ENCODE data around the gene ZACN.

- TF ChIP-seq, protein P1, sequence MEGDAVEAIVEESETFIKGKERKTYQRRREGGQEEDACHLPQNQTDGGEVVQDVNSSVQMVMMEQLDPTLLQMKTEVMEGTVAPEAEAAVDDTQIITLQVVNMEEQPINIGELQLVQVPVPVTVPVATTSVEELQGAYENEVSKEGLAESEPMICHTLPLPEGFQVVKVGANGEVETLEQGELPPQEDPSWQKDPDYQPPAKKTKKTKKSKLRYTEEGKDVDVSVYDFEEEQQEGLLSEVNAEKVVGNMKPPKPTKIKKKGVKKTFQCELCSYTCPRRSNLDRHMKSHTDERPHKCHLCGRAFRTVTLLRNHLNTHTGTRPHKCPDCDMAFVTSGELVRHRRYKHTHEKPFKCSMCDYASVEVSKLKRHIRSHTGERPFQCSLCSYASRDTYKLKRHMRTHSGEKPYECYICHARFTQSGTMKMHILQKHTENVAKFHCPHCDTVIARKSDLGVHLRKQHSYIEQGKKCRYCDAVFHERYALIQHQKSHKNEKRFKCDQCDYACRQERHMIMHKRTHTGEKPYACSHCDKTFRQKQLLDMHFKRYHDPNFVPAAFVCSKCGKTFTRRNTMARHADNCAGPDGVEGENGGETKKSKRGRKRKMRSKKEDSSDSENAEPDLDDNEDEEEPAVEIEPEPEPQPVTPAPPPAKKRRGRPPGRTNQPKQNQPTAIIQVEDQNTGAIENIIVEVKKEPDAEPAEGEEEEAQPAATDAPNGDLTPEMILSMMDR (IDR thresholded peaks at IDR 0.05; ENCODE audit: low read length), result no peak
- TF ChIP-seq EZH2 (optimal IDR thresholded peaks at IDR 0.05; ENCODE audit: low read depth, low read length) (no peak), EZH2phosphoT487 (IDR thresholded peaks at IDR 0.05; ENCODE audit: low read length) (no peak)
Observed at GRCh38 chr17:76088041-76088867, 9.3 kb downstream of the ZACN start.

All from MM.1S (cell line).